Hindlimb muscle (tissue), 1 donor: ENCODE measurements around the gene ARRDC2. TPM values are rescaled to one million over a fixed set of nuclear protein-coding genes. Genes with fewer than 3 reads are reported as not detected.

ENCODE experiments used
- DNase-seq: peaks from one replicate; pipeline ENCODE4 v3.0.0-alpha.2; 2013
- polyA plus RNA-seq: library from polyadenylated mRNA; unstranded; fragments of 120-200 nt; gene quantifications from one replicate; pipeline ENCODE4 v1.2.1, GENCODE V29; 2013; ENCODE audit not compliant: insufficient read length

ARRDC2 gene
- polyA plus RNA-seq, 1 donor, result 4.5 TPM

- no peak for DNase-seq
Observed at GRCh38 chr19:18059297-18059696, 51.3 kb downstream of the ARRDC2 start.

- DNase-seq, result no peak
Observed at GRCh38 chr19:18059902-18060301, 51.9 kb downstream of the ARRDC2 start.

GRCh38 chr19:18060472-18060871 lies 52.5 kb downstream of the ARRDC2 start:
- DNase-seq, result no peak

- no peak for DNase-seq
Observed at GRCh38 chr19:18062028-18062427, 54.1 kb downstream of the ARRDC2 start.

GRCh38 chr19:18063463-18063862 lies 55.5 kb downstream of the ARRDC2 start:
- DNase-seq, result no peak

Other genes starting within 250 kb of the ARRDC2 start
- gene B3GNT3, start 213.0 kb upstream of the ARRDC2 start, polyA plus RNA-seq, result 0.14 TPM
- not detected for gene INSL3, start 186.7 kb upstream of the ARRDC2 start, polyA plus RNA-seq
- gene JAK3, start 160.2 kb upstream of the ARRDC2 start, polyA plus RNA-seq, result 3.7 TPM
- 2,715 TPM for gene RPL18A, start 148.3 kb upstream of the ARRDC2 start, polyA plus RNA-seq
- gene SLC5A5, start 136.2 kb upstream of the ARRDC2 start, polyA plus RNA-seq, result 0.05 TPM
- 72.0 TPM for gene CCDC124, start 75.2 kb upstream of the ARRDC2 start, polyA plus RNA-seq
- 0.63 TPM for gene KCNN1, start 41.1 kb upstream of the ARRDC2 start, polyA plus RNA-seq
- 0.75 TPM for gene IL12RB1, start 78.8 kb downstream of the ARRDC2 start, polyA plus RNA-seq
- 17.3 TPM for gene MAST3, start 89.6 kb downstream of the ARRDC2 start, polyA plus RNA-seq
- 66.1 TPM for gene PIK3R2, start 145.0 kb downstream of the ARRDC2 start, polyA plus RNA-seq
- gene IFI30, start 165.6 kb downstream of the ARRDC2 start, polyA plus RNA-seq, result 2.9 TPM
- gene MPV17L2, start 185.0 kb downstream of the ARRDC2 start, polyA plus RNA-seq, result 6.5 TPM
- 5.1 TPM for gene RAB3A, start 195.9 kb downstream of the ARRDC2 start, polyA plus RNA-seq
- 7.1 TPM for gene PDE4C, start 218.3 kb downstream of the ARRDC2 start, polyA plus RNA-seq